ENCODE measurements around the gene LIPE. TPM values are rescaled to one million over a fixed set of nuclear protein-coding genes. Genes with fewer than 3 reads are reported as not detected.
A peak's percentile ranks its signal among the peaks of the same experiment; 100 is the strongest.

Gene LIPE
- total RNA-seq, 1 donor from 2014 or later, result 3.9 TPM

DNA sequence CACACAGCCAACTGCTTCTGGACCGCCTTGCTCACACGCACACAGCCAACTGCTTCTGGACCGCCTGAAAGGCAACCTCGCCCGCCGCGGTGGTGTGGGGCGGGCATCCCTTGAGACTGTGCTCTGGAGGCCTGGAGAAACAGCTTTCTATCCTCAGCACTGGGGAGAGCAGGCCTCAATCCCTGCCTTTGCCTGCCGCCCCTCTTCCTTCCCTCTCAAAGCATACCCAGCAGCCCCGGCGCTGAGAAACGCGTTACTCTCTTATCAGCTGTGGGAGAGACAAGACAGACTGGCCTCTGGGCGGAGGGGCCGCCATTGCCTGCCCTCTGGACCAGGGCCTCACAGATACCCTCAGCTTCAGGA lies 2.9 kb downstream of the LIPE start:
- DNase-seq, result peak; percentile 59
- Histone ChIP-seq H3K4me3 (peak overlapping the region; percentile 65), H3K4me1 (peaks cover 24% of the 10 kb centered on the region), H3K27ac (no peak overlapping the region), H3K36me3 (no peaks in the 10 kb centered on the region), H3K9me3 (no peaks in the 10 kb centered on the region), H3K27me3 (peaks cover 18% of the 10 kb centered on the region)
- no peak for ATAC-seq
- intact Hi-C loops (cut with DNase I), result no loop called here
- TF ChIP-seq, protein P1, sequence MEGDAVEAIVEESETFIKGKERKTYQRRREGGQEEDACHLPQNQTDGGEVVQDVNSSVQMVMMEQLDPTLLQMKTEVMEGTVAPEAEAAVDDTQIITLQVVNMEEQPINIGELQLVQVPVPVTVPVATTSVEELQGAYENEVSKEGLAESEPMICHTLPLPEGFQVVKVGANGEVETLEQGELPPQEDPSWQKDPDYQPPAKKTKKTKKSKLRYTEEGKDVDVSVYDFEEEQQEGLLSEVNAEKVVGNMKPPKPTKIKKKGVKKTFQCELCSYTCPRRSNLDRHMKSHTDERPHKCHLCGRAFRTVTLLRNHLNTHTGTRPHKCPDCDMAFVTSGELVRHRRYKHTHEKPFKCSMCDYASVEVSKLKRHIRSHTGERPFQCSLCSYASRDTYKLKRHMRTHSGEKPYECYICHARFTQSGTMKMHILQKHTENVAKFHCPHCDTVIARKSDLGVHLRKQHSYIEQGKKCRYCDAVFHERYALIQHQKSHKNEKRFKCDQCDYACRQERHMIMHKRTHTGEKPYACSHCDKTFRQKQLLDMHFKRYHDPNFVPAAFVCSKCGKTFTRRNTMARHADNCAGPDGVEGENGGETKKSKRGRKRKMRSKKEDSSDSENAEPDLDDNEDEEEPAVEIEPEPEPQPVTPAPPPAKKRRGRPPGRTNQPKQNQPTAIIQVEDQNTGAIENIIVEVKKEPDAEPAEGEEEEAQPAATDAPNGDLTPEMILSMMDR (IDR thresholded peaks at IDR 0.05), result no peak

- no peaks in the 10 kb centered on the region for H3K9me3 ChIP-seq
- intact Hi-C loops (cut with DNase I), result no loop called here
- peaks cover 18% of the 10 kb centered on the region for H3K27me3 ChIP-seq
- H3K4me1 ChIP-seq, result peaks cover 24% of the 10 kb centered on the region
- DNase-seq (peak; percentile 90), ATAC-seq (peak; percentile 92)
- H3K36me3 ChIP-seq, result no peaks in the 10 kb centered on the region
- peak overlapping the region; percentile 58 for H3K27ac ChIP-seq
- H3K4me3 ChIP-seq, result peak overlapping the region; percentile 65
- TF ChIP-seq, protein P1 (IDR thresholded peaks at IDR 0.05), result no peak
Observed at GRCh38 chr19:42423462-42424344, 3.5 kb downstream of the LIPE start.

- ATAC-seq (peak; percentile 49), DNase-seq (peak; percentile 74)
- Histone ChIP-seq H3K4me1 (peaks cover 24% of the 10 kb centered on the region), H3K27me3 (peaks cover 18% of the 10 kb centered on the region), H3K36me3 (no peaks in the 10 kb centered on the region), H3K4me3 (peak overlapping the region; percentile 65), H3K9me3 (no peaks in the 10 kb centered on the region), H3K27ac (peak overlapping the region; percentile 58)
- TF ChIP-seq, protein P1 (IDR thresholded peaks at IDR 0.05), result no peak
- intact Hi-C loops (cut with DNase I), result no loop called here
Observed at GRCh38 chr19:42422901-42423461, 4.2 kb downstream of the LIPE start.

DNA sequence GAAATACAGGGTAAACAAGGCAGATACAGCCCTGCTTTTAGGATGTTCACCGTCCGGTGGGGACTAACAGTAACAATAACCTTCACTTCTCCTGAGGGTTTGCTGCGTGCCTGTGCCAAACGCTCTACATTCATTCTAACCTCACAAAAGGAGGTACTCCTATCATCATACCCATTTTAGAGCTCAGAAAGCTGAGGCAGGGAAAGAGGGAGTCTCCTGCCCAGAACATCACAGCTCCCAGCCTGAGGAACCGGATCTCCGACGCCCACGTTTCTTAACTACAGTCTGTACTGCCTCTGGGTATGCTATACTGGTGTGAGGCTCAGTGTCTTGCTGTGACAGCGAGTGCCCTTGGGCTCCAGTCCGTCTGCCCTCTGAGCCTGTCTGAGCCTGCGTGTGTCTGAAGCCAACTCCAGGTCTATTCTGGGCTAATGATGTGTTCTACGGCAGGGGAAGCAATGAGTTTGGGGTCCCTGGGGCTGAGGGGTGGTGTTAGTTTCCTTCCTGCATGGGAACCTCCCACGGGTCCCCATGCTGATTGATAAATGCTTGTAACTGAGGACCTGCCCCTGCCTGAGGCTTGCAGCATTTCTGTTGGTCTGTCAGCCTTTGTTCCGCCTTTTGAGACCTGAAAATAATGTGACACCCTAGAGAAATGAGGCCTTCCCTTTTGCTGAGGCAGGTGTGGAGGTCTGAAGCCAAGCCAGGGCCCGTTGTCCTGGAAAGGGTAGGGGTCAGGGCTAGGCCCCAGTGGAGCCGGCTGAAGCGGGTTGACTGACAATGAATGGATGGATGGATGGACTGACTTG lies 4.9 kb downstream of the LIPE start:
- H3K27ac ChIP-seq, result peak overlapping the region; percentile 58
- ATAC-seq (no peak), DNase-seq (no peak)
- H3K4me1 ChIP-seq, result peaks cover 24% of the 10 kb centered on the region
- intact Hi-C loops (cut with DNase I), result no loop called here
- no peaks in the 10 kb centered on the region for H3K36me3 ChIP-seq
- TF ChIP-seq, protein P1 (IDR thresholded peaks at IDR 0.05), result no peak
- peaks cover 18% of the 10 kb centered on the region for H3K27me3 ChIP-seq
- peak overlapping the region; percentile 65 for H3K4me3 ChIP-seq
- no peaks in the 10 kb centered on the region for H3K9me3 ChIP-seq

GRCh38 chr19:42421591-42422031 lies 5.6 kb downstream of the LIPE start:
- Histone ChIP-seq H3K27me3 (peaks cover 18% of the 10 kb centered on the region), H3K4me3 (no peak overlapping the region), H3K4me1 (peaks cover 24% of the 10 kb centered on the region), H3K27ac (no peak overlapping the region), H3K36me3 (no peaks in the 10 kb centered on the region), H3K9me3 (no peaks in the 10 kb centered on the region)
- DNase-seq (no peak), ATAC-seq (no peak)
- TF ChIP-seq, protein P1 (IDR thresholded peaks at IDR 0.05), result no peak
- intact Hi-C loops (cut with DNase I), result no loop called here

Measured in upper lobe of right lung (tissue), 1 donor.